ENCODE results near the gene SH3PXD2A.

- TF ChIP-seq POLR2A (IDR thresholded peaks at IDR 0.05; ENCODE audit: low read depth, low read length) (no peak), TAF1 (IDR thresholded peaks at IDR 0.05; ENCODE audit: low read depth, low read length) (no peak), POLR2AphosphoS5 (IDR thresholded peaks at IDR 0.05; ENCODE audit: low read depth, low read length) (no peak), POU2F2 (IDR thresholded peaks at IDR 0.05; ENCODE audit: low read depth, low read length) (no peak), SPI1 (IDR thresholded peaks at IDR 0.05; ENCODE audit: low read depth, low read length) (no peak)
These were observed 232.3 kb downstream of the SH3PXD2A start for GRCh38 chr10:103622935-103623574.

All from GM12891 (cell line).